A673 (cell line): ENCODE results near the gene GJC2. TPM values are rescaled to one million over a fixed set of nuclear protein-coding genes. Genes with fewer than 3 reads are reported as not detected.

Experiments used
- BruUV-seq: library from RNA; stranded (reverse); fragments of 400-500 nt; replicated peaks from 2 replicates; lab custom pipeline; 2021; lab: Mats Ljungman, UMichigan
- CTCF ChIA-PET: fragments of 300-600 bp; sonication (Branson Sonifier 250); formaldehyde crosslinking; loops from one replicate; lab custom pipeline; 2022; ENCODE audit warnings: antibody characterized with exemption; lab: Charles Lee
- POLR2A ChIA-PET: fragments of 300-600 bp; sonication (Branson Sonifier 250); formaldehyde crosslinking; loops from one replicate; lab custom pipeline; 2022; ENCODE audit warnings: antibody characterized with exemption; ENCODE audit not compliant: low non-redundant PET; lab: Charles Lee
- DNase-seq: peaks from one replicate; pipeline ENCODE4 v3.0.0-alpha.2; 2015; ENCODE audit warnings: low spot score
- H3K27ac ChIP-seq: fragments of 200-600 bp; sonication (generic); 2 replicates; pipeline ENCODE4 v1.5.1; 2016; ENCODE audit warnings: mixed run types, low read depth, mild to moderate bottlenecking, mixed read lengths, antibody characterized with exemption, low read length; ENCODE audit not compliant: poor library complexity, severe bottlenecking
- H3K27me3 ChIP-seq: fragments of 200-600 bp; sonication (generic); replicated peaks from 2 replicates; pipeline ENCODE4 v1.6.1; 2017; ENCODE audit warnings: mixed run types, low read depth, mild to moderate bottlenecking, mixed read lengths, antibody characterized with exemption, low read length; ENCODE audit not compliant: insufficient read depth, poor library complexity
- H3K36me3 ChIP-seq: fragments of 200-600 bp; sonication (generic); 2 replicates; pipeline ENCODE4 v1.6.1; 2016; ENCODE audit warnings: mixed run types, mild to moderate bottlenecking, mixed read lengths, antibody characterized with exemption, low read length; ENCODE audit not compliant: insufficient read depth, poor library complexity, severe bottlenecking
- H3K4me1 ChIP-seq: fragments of 200-600 bp; sonication (generic); 2 replicates; pipeline ENCODE4 v1.6.1; 2017; ENCODE audit warnings: mixed run types, mild to moderate bottlenecking, mixed read lengths, antibody characterized with exemption, low read length; ENCODE audit not compliant: insufficient read depth, poor library complexity, severe bottlenecking
- H3K4me3 ChIP-seq: fragments of 200-600 bp; sonication (generic); 2 replicates; pipeline ENCODE4 v1.5.1; 2016; ENCODE audit warnings: low read depth, mixed run types, mild to moderate bottlenecking, mixed read lengths, low read length; ENCODE audit not compliant: poor library complexity, severe bottlenecking
- H3K9me3 ChIP-seq: fragments of 200-600 bp; sonication (generic); 2 replicates; pipeline ENCODE4 v1.6.1; 2016; ENCODE audit warnings: mixed run types, low read depth, mild to moderate bottlenecking, mixed read lengths, antibody characterized with exemption, low read length; ENCODE audit not compliant: poor library complexity, severe bottlenecking
- CTCF ChIP-seq: fragments of 300-800, 200-600 bp; sonication (generic); conservative IDR thresholded peaks from 2 replicates; pipeline ENCODE4 v1.5.1; 2017; ENCODE audit warnings: low read depth, mild to moderate bottlenecking, antibody characterized with exemption, low read length, moderate library complexity, mixed read lengths
- EZH2 ChIP-seq: fragments of 200-600 bp; sonication (generic); IDR thresholded peaks from 2 replicates; pipeline ENCODE4 v1.6.1; 2017; ENCODE audit warnings: borderline replicate concordance, low read depth, mild to moderate bottlenecking, mixed read lengths, antibody characterized with exemption, low read length; ENCODE audit not compliant: poor library complexity, severe bottlenecking
- intact Hi-C: fragments of 100-400 bp; cut with micrococcal nuclease; formaldehyde crosslinking; loops from one replicate; pipeline ENCODE4 v1.10.0; 2022; ENCODE audit not compliant: unreplicated experiment
- total RNA-seq: library from RNA; stranded (reverse); gene quantifications from 2 replicates; pipeline ENCODE4 v1.2.3, GENCODE V29; 2021

GJC2 gene
- total RNA-seq, 1 experiment from 2014 or later = 0.97 TPM

DNA sequence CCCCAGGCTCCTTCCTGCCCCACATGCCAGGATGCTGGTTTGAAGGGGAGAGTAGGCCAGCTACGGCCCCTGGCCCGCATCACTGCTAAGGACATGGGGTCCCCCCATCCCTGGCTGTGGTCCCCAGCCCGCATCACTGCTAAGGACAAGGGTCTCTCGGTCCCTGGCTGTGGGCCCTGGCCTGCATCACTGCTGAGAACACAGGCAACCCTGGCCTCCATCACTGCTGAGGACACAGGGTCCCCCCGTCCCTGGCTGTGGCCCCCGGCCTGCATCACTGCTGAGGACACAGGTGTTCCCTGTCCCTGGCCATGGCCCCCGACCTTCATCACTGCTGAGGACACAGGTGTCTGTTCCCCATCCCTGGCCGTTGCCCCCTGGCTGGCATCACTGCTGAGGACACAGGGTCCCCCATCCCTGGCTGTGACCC lies 57.7 kb downstream of the GJC2 start:
- no peaks in the 10 kb centered on the region for H3K27me3 ChIP-seq
- DNase-seq = no peak
- H3K27ac ChIP-seq = no peak overlapping the region
- POLR2A ChIA-PET = no interaction called here
- H3K9me3 ChIP-seq = no peaks in the 10 kb centered on the region
- CTCF ChIA-PET = no interaction called here
- TF ChIP-seq CTCF (no peak), EZH2 (no peak)
- H3K4me1 ChIP-seq = no peaks in the 10 kb centered on the region
- intact Hi-C loops = no loop called here
- no TSS peak for BruUV-seq
- no peaks in the 10 kb centered on the region for H3K36me3 ChIP-seq
- no peak overlapping the region for H3K4me3 ChIP-seq

- ChIA-PET CTCF (interaction anchor here (0.6 kb wide), 1 partner anchor 17 kb away, joined by 3 read pairs; no protein-coding TSS in a partner anchor), POLR2A (no interaction called here)
- intact Hi-C loops = no loop called here
- no peak for TF ChIP-seq EZH2
- no peak for TF ChIP-seq CTCF
- no peak within 1 kb of the TSS for H3K4me3 ChIP-seq
- H3K36me3 ChIP-seq = no peaks in the 10 kb centered on the region
- H3K9me3 ChIP-seq = no peaks in the 10 kb centered on the region
- no peak for DNase-seq
- no TSS peak for BruUV-seq
- no peaks in the 10 kb centered on the region for H3K4me1 ChIP-seq
- no peaks in the 10 kb centered on the region for H3K27me3 ChIP-seq
- no peak within 1 kb of the TSS for H3K27ac ChIP-seq
Observed at GRCh38 chr1:228207851-228208821, 58.4 kb downstream of the GJC2 start, which contains the start of gene OBSCN. TSS of gene OBSCN (plus strand) at chr1:228208044. CDS start at chr1:228211784, 3,740 bp downstream.

GRCh38 chr1:228208831-228209551 lies 59.3 kb downstream of the GJC2 start:
- TF ChIP-seq EZH2 = no peak
- TF ChIP-seq CTCF = no peak
- Histone ChIP-seq H3K27me3 (no peaks in the 10 kb centered on the region), H3K36me3 (no peaks in the 10 kb centered on the region), H3K4me1 (no peaks in the 10 kb centered on the region), H3K9me3 (no peaks in the 10 kb centered on the region), H3K4me3 (no peak overlapping the region), H3K27ac (no peak overlapping the region)
- intact Hi-C loops = no loop called here
- no TSS peak for BruUV-seq
- ChIA-PET CTCF (interaction anchor here (0.6 kb wide), 1 partner anchor 16 kb away, joined by 3 read pairs; no protein-coding TSS in a partner anchor), POLR2A (no interaction called here)
- no peak for DNase-seq

Other genes with a start within 250 kb of the GJC2 start
- not detected in 2 replicates for gene WNT9A, start 202.0 kb upstream of the GJC2 start, total RNA-seq
- not detected in 2 replicates for gene WNT3A, start 142.9 kb upstream of the GJC2 start, total RNA-seq
- 395 and 397 TPM in 2 replicates for gene ARF1, start 67.2 kb upstream of the GJC2 start, total RNA-seq
- 27.5 and 27.6 TPM in 2 replicates for gene C1orf35, start 46.6 kb upstream of the GJC2 start, total RNA-seq
- 60.4 and 70.8 TPM in 2 replicates for gene MRPL55, start 40.6 kb upstream of the GJC2 start, total RNA-seq
- 128 and 130 TPM in 2 replicates for gene GUK1, start 9.7 kb upstream of the GJC2 start, total RNA-seq
- gene IBA57, start 15.9 kb downstream of the GJC2 start, total RNA-seq = 10.6 and 12.1 TPM in 2 replicates
- 37.7 and 41.2 TPM in 2 replicates for gene OBSCN, start 58.1 kb downstream of the GJC2 start, total RNA-seq